ENCODE results near the gene RNF224.

DNA sequence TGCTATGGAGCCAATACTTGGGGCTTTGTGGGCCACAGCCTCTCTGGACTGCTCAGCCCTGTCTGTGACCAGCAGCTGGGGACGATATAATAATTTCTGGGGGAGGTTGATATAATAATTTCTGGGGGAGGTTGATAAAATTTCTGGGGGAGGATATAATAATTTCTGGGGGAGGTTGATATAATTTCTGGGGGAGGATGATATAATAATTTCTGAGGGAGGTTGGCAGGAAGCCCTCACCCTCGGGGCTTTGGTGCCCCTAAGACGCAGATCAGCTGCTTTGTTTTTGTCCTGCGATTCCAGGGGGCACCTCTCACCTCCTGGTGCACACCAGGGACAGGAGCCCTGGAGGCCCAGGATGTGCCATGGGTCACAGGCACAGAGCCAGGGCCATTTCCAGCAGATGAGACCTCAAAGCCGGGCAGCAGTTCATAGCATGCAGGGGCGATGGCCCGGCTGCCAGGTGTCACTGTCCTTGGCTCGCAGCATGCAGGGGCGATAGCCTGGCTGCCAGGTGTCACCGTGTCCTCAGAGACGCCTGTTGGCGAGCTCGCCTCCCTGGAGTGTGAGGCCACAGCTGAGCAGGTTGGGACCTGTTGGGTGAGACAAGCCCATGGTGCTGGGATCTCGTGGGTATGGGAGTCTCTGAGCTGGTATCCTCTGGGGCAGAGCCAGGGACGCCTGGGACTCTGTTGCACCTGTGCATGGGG is 46.5 kb downstream of the RNF224 start:
- TF ChIP-seq CTCF (IDR thresholded peaks at IDR 0.05; ENCODE audit: insufficient read depth, low read depth, low read length), result no peak
- TF ChIP-seq EZH2 (IDR thresholded peaks at IDR 0.05; ENCODE audit: insufficient read depth, low read length), result no peak
